Measurements from ENCODE around the gene ADNP2.

ADNP2 gene

GRCh38 chr18:80108739-80109675 is at the start of gene ADNP2:
Gene ADNP2, plus strand, starts transcription at chr18:80109262. Its CDS starts 8,281 bp downstream, at chr18:80117543.
- DNase-seq (ENCODE audit: low read depth): peak; percentile 64

GRCh38 chr18:80059945-80060344 is 49.1 kb upstream of the ADNP2 start:
- DNase-seq (ENCODE audit: low read depth): no peak

- no peak for DNase-seq (ENCODE audit: low read depth)
Observed at GRCh38 chr18:80065705-80066104, 43.4 kb upstream of the ADNP2 start.

GRCh38 chr18:80067321-80067720 is 41.7 kb upstream of the ADNP2 start:
- no peak for DNase-seq (ENCODE audit: low read depth)

- DNase-seq (ENCODE audit: low read depth): no peak
Observed at GRCh38 chr18:80067897-80068296, 41.2 kb upstream of the ADNP2 start.

- DNase-seq (ENCODE audit: low read depth): no peak
Observed at GRCh38 chr18:80068571-80069272, 40.3 kb upstream of the ADNP2 start.

GRCh38 chr18:80070825-80071224 is 38.2 kb upstream of the ADNP2 start:
- DNase-seq (ENCODE audit: low read depth): no peak

- DNase-seq (ENCODE audit: low read depth): no peak
Observed at GRCh38 chr18:80074183-80074582, 34.9 kb upstream of the ADNP2 start.

GRCh38 chr18:80074697-80075096 is 34.4 kb upstream of the ADNP2 start:
- DNase-seq (ENCODE audit: low read depth): no peak

GRCh38 chr18:80075940-80076339 is 33.1 kb upstream of the ADNP2 start:
- no peak for DNase-seq (ENCODE audit: low read depth)

- DNase-seq (ENCODE audit: low read depth): no peak
Observed at GRCh38 chr18:80076379-80076778, 32.7 kb upstream of the ADNP2 start.

- DNase-seq (ENCODE audit: low read depth): no peak
Observed at GRCh38 chr18:80077873-80078272, 31.2 kb upstream of the ADNP2 start.

GRCh38 chr18:80086281-80086680 is 22.8 kb upstream of the ADNP2 start:
- no peak for DNase-seq (ENCODE audit: low read depth)

- DNase-seq (ENCODE audit: low read depth): no peak
Observed at GRCh38 chr18:80088036-80088435, 21.0 kb upstream of the ADNP2 start.

- no peak for DNase-seq (ENCODE audit: low read depth)
Observed at GRCh38 chr18:80088823-80089222, 20.2 kb upstream of the ADNP2 start.

GRCh38 chr18:80095414-80095813 is 13.6 kb upstream of the ADNP2 start:
- DNase-seq (ENCODE audit: low read depth): no peak

- no peak for DNase-seq (ENCODE audit: low read depth)
Observed at GRCh38 chr18:80096032-80096565, 13.0 kb upstream of the ADNP2 start.

- no peak for DNase-seq (ENCODE audit: low read depth)
Observed at GRCh38 chr18:80097201-80097600, 11.9 kb upstream of the ADNP2 start.

- peak; percentile 28 for DNase-seq (ENCODE audit: low read depth)
Observed at GRCh38 chr18:80103231-80103630, 5.8 kb upstream of the ADNP2 start.

- no peak for DNase-seq (ENCODE audit: low read depth)
Observed at GRCh38 chr18:80104364-80104779, 4.7 kb upstream of the ADNP2 start.

GRCh38 chr18:80105369-80106167 is 3.5 kb upstream of the ADNP2 start:
- no peak for DNase-seq (ENCODE audit: low read depth)

- DNase-seq (ENCODE audit: low read depth): no peak
Observed at GRCh38 chr18:80106482-80107051, 2.5 kb upstream of the ADNP2 start.

Data from GM04503 (cell line).